Upper lobe of left lung (tissue), 6 donors: ENCODE measurements around the gene RECQL5. TPM values are rescaled to one million over a fixed set of nuclear protein-coding genes. Genes with fewer than 3 reads are reported as not detected.

Experiments
- ATAC-seq, 2 donors: fragments of 200-7000 bp; cut with Tn5 transposase; one replicate each; pipeline ENCODE4 v1.9.1; 2022; ENCODE audit warnings: mild to moderate bottlenecking in 2 of 2, moderate library complexity in 2 of 2; ENCODE audit not compliant: low FRiP score in 2 of 2
- DNase-seq, 2 donors: peaks; one replicate each; pipeline ENCODE4 v3.0.0-alpha.2; 2019 to 2020
- H3K27ac ChIP-seq, 4 donors: fragments of 200-600 bp; sonication (generic); one replicate each; pipeline ENCODE4 v1.5.1; 2016 to 2019
- H3K27me3 ChIP-seq, 4 donors: fragments of 200-600 bp; sonication (generic); one replicate each; pipeline ENCODE4 v1.5.1; 2017 to 2019
- H3K36me3 ChIP-seq, 4 donors: fragments of 200-600 bp; sonication (generic); one replicate each; pipeline ENCODE4 v1.5.1; 2016 to 2019
- H3K4me1 ChIP-seq, 4 donors: fragments of 200-600 bp; sonication (generic); one replicate each; pipeline ENCODE4 v1.5.1; 2018 to 2019
- H3K4me3 ChIP-seq, 4 donors: fragments of 200-600 bp; sonication (generic); one replicate each; pipeline ENCODE4 v1.5.1; 2017 to 2019; ENCODE audit warnings: mild to moderate bottlenecking in 2 of 4, moderate library complexity in 1 of 4
- H3K9me3 ChIP-seq, 4 donors: fragments of 200-600 bp; sonication (generic); one replicate each; pipeline ENCODE4 v1.5.1; 2018 to 2019
- CTCF ChIP-seq, 6 experiments: fragments of 450-650 bp in 4 of 6; fragments of 200-600 bp in 2 of 6; sonication (generic) in 2 of 6; IDR thresholded peaks; one replicate each; pipeline ENCODE4 v1.5.1; 2016 to 2019; ENCODE audit warnings: antibody characterized with exemption in 6 of 6
- EP300 ChIP-seq, 4 donors: sonication (generic); formaldehyde crosslinking; IDR thresholded peaks; one replicate each; pipeline ENCODE4 v1.5.1; 2017; ENCODE audit warnings: antibody characterized with exemption in 4 of 4, control low read depth in 2 of 4
- POLR2A ChIP-seq, 4 donors: fragments of 450-650 bp; IDR thresholded peaks; one replicate each; pipeline ENCODE4 v1.5.1; 2016 to 2017; ENCODE audit warnings: antibody characterized with exemption in 4 of 4, mild to moderate bottlenecking in 2 of 4
- POLR2AphosphoS5 ChIP-seq, 2 donors: sonication (generic); formaldehyde crosslinking; IDR thresholded peaks; one replicate each; pipeline ENCODE4 v1.5.1; 2017; ENCODE audit warnings: antibody characterized with exemption in 2 of 2
- WGBS, 2 donors: methylation state at CpG; one replicate each; pipeline ENCODE4 v1.1.5; 2017 to 2018; 5-methylcytosine and 5-hydroxymethylcytosine counted together
- total RNA-seq, 6 donors: library from RNA; depleted of rRNA in 4 of 6; stranded (reverse); fragments of >200 nt in 4 of 6; gene quantifications; one replicate each; pipeline versions ENCODE4 v1.1.0 to v1.2.1, GENCODE V29; 2016 to 2021
- donor health status: DM: no; HTN: no; CAD: no; lungs with moderate emphysema.
- donor health status: DM: no; HTN: yes; CAD: no; lungs with severe emphysema.

Gene RECQL5
- total RNA-seq, 6 donors from 2014 or later: 11.4 to 97.4 (median 41.4) TPM

- DNase-seq (no peak), ATAC-seq (no peak)
- Histone ChIP-seq H3K9me3 (no peaks in the 10 kb centered on the region), H3K27me3 (no peaks in the 10 kb centered on the region), H3K4me3 (no peak overlapping the region), H3K4me1 (no peaks in the 10 kb centered on the region), H3K27ac (no peak overlapping the region), H3K36me3 (peaks cover 9 to 95% (median 62%) of the 10 kb centered on the region in 4 donors)
- TF ChIP-seq CTCF (IDR thresholded peaks at IDR 0.05) (no peak), EP300 (IDR thresholded peaks at IDR 0.05) (no peak), POLR2A (IDR thresholded peaks at IDR 0.05) (no peak), POLR2AphosphoS5 (IDR thresholded peaks at IDR 0.05) (no peak)
- WGBS, 2 donors: 87 to 93% methylated on average over 15 of the region's 15 CpGs
These were observed 44.1 kb downstream of the RECQL5 start for GRCh38 chr17:75622771-75623273.

DNA sequence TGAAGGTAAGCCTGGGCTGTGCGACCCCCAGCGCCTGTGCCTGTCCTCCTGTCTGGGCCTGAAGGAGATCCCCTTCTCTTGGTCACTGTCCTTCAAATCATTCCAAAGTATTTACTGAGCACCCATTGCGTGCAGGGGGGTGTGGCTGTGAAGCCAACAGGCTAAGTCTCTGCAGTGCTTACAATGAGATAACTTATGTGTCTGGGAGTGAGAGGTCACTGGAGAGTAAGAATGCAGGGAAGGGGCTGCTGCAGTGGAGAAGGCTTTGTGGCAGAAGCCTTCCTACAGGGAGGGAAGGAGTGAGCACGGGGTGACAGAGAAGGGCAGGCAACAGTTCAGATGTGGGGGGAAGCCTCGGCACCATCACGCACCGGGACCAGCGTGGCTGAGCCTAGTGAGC lies 44.9 kb downstream of the RECQL5 start:
- TF ChIP-seq CTCF (IDR thresholded peaks at IDR 0.05) (no peak), EP300 (IDR thresholded peaks at IDR 0.05) (no peak), POLR2A (IDR thresholded peaks at IDR 0.05) (no peak), POLR2AphosphoS5 (IDR thresholded peaks at IDR 0.05) (no peak)
- H3K4me3 ChIP-seq: no peak overlapping the region
- WGBS, 2 donors: 92 to 94% methylated on average over 8 of the region's 8 CpGs
- no peaks in the 10 kb centered on the region for H3K4me1 ChIP-seq
- no peaks in the 10 kb centered on the region for H3K27me3 ChIP-seq
- H3K9me3 ChIP-seq: no peaks in the 10 kb centered on the region
- peaks cover 9 to 98% (median 65%) of the 10 kb centered on the region in 4 donors for H3K36me3 ChIP-seq
- H3K27ac ChIP-seq: no peak overlapping the region
- DNase-seq: no peak
- no peak for ATAC-seq

DNA sequence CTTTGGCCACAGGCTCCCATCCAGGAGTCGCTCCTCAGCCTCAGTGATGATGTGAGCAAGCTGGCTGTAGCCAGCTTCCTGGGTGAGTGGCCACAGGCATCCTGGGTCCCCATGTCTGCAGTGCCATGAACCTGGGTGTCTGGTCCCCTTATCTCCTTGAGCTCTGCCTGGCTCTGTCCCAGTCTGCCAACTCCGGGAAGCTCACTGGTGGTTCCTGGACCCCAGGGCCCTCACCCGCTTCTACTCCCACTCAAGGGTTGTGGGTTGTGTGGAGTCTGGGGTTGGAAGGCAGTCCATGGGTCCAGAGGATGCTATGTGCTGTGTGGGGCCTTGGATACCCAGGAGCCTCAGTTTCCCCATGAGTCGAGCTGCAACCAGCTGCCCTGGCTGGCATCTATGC lies 45.5 kb downstream of the RECQL5 start:
- ATAC-seq: no peak
- no peak for TF ChIP-seq EP300 (IDR thresholded peaks at IDR 0.05)
- no peak for TF ChIP-seq POLR2A (IDR thresholded peaks at IDR 0.05)
- TF ChIP-seq POLR2AphosphoS5 (IDR thresholded peaks at IDR 0.05): no peak
- no peak for TF ChIP-seq CTCF (IDR thresholded peaks at IDR 0.05)
- peaks cover 9 to 98% (median 67%) of the 10 kb centered on the region in 4 donors for H3K36me3 ChIP-seq
- no peak overlapping the region for H3K27ac ChIP-seq
- H3K4me3 ChIP-seq: no peak overlapping the region
- no peaks in the 10 kb centered on the region for H3K9me3 ChIP-seq
- no peak for DNase-seq
- no peaks in the 10 kb centered on the region for H3K4me1 ChIP-seq
- H3K27me3 ChIP-seq: no peaks in the 10 kb centered on the region
- WGBS, 2 donors: 83 to 90% methylated on average over 1 to 4 of the region's 4 CpGs

DNA sequence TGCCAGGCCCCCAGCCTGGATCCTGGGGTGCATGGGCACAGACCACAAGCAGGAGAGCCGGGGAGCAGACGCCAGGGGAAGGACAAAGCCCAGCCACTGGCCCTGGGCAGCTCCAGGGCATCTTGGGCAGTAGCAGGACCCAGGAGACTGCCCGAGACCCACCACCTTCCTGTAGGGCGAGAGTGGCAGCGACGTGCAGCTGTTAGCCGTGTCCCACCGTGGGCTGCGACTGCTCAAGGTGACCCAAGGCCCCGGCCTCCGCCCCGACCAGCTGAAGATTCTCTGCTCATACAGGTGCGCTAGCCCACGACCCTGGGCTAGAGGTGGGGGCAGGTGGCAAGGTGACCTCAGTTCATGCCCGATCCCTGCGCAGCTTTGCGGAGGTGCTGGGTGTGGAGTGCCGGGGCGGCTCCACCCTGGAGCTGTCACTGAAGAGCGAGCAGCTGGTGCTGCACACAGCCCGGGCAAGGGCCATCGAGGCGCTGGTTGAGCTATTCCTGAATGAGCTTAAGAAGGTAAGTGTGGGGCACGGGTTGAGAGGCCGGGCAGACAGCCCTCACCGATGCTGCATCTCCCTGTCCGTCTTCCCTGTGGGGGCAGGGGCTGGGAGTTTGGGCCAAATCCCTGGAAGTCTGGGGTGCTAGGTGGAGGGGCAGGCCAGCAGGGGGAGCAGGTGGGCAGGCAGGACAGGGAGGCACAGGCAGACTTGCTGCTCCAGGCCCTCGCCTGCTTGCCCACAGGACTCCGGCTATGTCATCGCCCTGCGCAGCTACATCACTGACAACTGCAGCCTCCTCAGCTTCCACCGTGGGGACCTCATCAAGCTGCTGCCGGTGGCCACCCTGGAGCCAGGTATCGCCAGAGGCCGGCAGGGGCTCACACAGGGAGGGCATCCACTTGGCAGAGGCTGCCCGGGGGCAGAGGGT lies 47.2 kb downstream of the RECQL5 start:
- TF ChIP-seq POLR2A (IDR thresholded peaks at IDR 0.05) (no peak), CTCF (IDR thresholded peaks at IDR 0.05) (peak in 3 of 6 experiments; percentile 10 to 33 (median 19)), POLR2AphosphoS5 (IDR thresholded peaks at IDR 0.05) (no peak)

More for the DNA sequence above, 47.2 kb downstream of the RECQL5 start:
- ATAC-seq: no peak
- WGBS, 2 donors: 82 to 90% methylated on average over 13 to 26 of the region's 36 CpGs
- Histone ChIP-seq H3K36me3 (peaks cover 4 to 98% (median 68%) of the 10 kb centered on the region in 4 donors), H3K27me3 (no peaks in the 10 kb centered on the region), H3K27ac (no peak overlapping the region), H3K4me1 (no peaks in the 10 kb centered on the region), H3K4me3 (no peak overlapping the region), H3K9me3 (no peaks in the 10 kb centered on the region)
- peak in 1 of 2 donors; percentile 76 for DNase-seq
